ENCODE measurements around the gene COG6. TPM values are rescaled to one million over a fixed set of nuclear protein-coding genes. Genes with fewer than 3 reads are reported as not detected.

COG6 gene
- total RNA-seq, 2 experiments from 2014 or later, result 30.1 to 33.2 TPM

DNA sequence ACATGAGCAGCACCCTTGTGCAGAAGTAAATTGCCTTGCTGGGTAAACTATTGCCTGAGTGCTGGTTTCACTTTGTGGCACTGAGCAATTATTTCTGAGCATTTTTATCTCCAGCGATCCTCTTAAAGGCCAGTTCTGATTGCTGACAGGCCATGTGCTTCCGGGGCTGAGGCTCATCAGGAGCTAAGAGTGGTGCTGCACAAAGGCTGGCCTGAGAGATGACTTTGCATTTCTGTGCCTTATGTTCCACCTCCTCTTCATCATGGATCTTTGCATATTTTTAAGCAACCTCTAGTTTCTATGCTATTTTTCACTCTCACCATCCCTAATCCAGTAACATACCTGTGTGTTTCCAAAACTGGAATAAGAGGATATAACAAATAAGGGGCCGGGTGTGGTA is 17.6 kb upstream of the COG6 start:
- H3K36me3 ChIP-seq (ENCODE audit: insufficient read depth, low read length), result no peaks in the 10 kb centered on the region
- ChIA-PET POLR2A (interaction anchor here (0.7 kb wide), 1 partner anchor 19 kb away, joined by 3 read pairs; no protein-coding TSS in a partner anchor), CTCF (ENCODE audit: unreplicated experiment) (no interaction called here)
- intact Hi-C loops (cut with micrococcal nuclease; ENCODE audit: unreplicated experiment), result no loop called here
- no peak overlapping the region for H3K27ac ChIP-seq (ENCODE audit: low read depth, low read length, poor library complexity, severe bottlenecking)
- TF ChIP-seq EZH2phosphoT487 (IDR thresholded peaks at IDR 0.05; ENCODE audit: borderline replicate concordance, low read depth, low read length), result no peak
- TF ChIP-seq, protein P1, sequence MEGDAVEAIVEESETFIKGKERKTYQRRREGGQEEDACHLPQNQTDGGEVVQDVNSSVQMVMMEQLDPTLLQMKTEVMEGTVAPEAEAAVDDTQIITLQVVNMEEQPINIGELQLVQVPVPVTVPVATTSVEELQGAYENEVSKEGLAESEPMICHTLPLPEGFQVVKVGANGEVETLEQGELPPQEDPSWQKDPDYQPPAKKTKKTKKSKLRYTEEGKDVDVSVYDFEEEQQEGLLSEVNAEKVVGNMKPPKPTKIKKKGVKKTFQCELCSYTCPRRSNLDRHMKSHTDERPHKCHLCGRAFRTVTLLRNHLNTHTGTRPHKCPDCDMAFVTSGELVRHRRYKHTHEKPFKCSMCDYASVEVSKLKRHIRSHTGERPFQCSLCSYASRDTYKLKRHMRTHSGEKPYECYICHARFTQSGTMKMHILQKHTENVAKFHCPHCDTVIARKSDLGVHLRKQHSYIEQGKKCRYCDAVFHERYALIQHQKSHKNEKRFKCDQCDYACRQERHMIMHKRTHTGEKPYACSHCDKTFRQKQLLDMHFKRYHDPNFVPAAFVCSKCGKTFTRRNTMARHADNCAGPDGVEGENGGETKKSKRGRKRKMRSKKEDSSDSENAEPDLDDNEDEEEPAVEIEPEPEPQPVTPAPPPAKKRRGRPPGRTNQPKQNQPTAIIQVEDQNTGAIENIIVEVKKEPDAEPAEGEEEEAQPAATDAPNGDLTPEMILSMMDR (conservative IDR thresholded peaks at IDR 0.05; ENCODE audit: low read length), result no peak
- H4K20me1 ChIP-seq (ENCODE audit: insufficient read depth, low read length), result no peaks in the 10 kb centered on the region
- no peak overlapping the region for H3K4me3 ChIP-seq (ENCODE audit: low read depth, low read length, poor library complexity, severe bottlenecking)
- no peaks in the 10 kb centered on the region for H3K9me2 ChIP-seq (ENCODE audit: insufficient read depth, low read length)
- BruUV-seq (replicated peaks), result no TSS peak
- no peaks in the 10 kb centered on the region for H3K9me3 ChIP-seq (ENCODE audit: low read length)
- H3K79me2 ChIP-seq (ENCODE audit: insufficient read depth, low read depth, low read length), result no peaks in the 10 kb centered on the region
- no peaks in the 10 kb centered on the region for H3K4me1 ChIP-seq (ENCODE audit: insufficient read depth, low read length, poor library complexity, severe bottlenecking)
- H2AFZ ChIP-seq (ENCODE audit: low read length), result no peak overlapping the region
- H3K4me2 ChIP-seq (ENCODE audit: low read length), result no peak overlapping the region
- no peak for DNase-seq (ENCODE audit: low spot score)

DNA sequence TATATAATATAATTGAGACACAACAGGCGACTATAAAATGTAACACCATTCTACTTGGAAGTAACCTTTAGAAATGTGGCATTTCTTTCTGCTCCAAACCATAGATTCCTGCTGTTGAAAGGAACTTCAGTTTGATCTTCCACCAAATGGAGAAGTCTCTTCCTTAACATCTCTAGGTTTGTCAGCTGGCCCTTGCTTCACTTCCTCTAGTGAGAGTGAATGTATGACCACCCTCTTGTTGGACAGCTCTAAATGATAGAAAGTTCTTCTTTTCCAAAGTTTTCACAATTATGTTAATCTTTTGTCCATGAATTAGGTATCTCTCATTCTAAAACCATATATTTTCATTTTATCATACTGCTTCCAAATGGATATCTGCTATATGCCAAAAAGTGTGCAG is 13.8 kb upstream of the COG6 start:
- no peak for DNase-seq (ENCODE audit: low spot score)
- no peaks in the 10 kb centered on the region for H3K36me3 ChIP-seq (ENCODE audit: insufficient read depth, low read length)
- H3K79me2 ChIP-seq (ENCODE audit: insufficient read depth, low read depth, low read length), result no peaks in the 10 kb centered on the region
- H3K27ac ChIP-seq (ENCODE audit: low read depth, low read length, poor library complexity, severe bottlenecking), result no peak overlapping the region
- no peak overlapping the region for H2AFZ ChIP-seq (ENCODE audit: low read length)
- H3K9me3 ChIP-seq (ENCODE audit: low read length), result no peaks in the 10 kb centered on the region
- POLR2A ChIA-PET, result interaction anchor here (2.2 kb wide), 1 partner anchor 8 kb away, joined by 6 read pairs; no protein-coding TSS in a partner anchor
- no peaks in the 10 kb centered on the region for H3K9me2 ChIP-seq (ENCODE audit: insufficient read depth, low read length)
- intact Hi-C loops (cut with micrococcal nuclease; ENCODE audit: unreplicated experiment), result no loop called here
- TF ChIP-seq EZH2phosphoT487 (IDR thresholded peaks at IDR 0.05; ENCODE audit: borderline replicate concordance, low read depth, low read length), result no peak
- H3K4me3 ChIP-seq (ENCODE audit: low read depth, low read length, poor library complexity, severe bottlenecking), result no peak overlapping the region
- no peaks in the 10 kb centered on the region for H4K20me1 ChIP-seq (ENCODE audit: insufficient read depth, low read length)
- BruUV-seq (replicated peaks), result no TSS peak
- CTCF ChIA-PET (ENCODE audit: unreplicated experiment), result no interaction called here
- H3K4me2 ChIP-seq (ENCODE audit: low read length), result no peak overlapping the region
- no peaks in the 10 kb centered on the region for H3K4me1 ChIP-seq (ENCODE audit: insufficient read depth, low read length, poor library complexity, severe bottlenecking)

DNA sequence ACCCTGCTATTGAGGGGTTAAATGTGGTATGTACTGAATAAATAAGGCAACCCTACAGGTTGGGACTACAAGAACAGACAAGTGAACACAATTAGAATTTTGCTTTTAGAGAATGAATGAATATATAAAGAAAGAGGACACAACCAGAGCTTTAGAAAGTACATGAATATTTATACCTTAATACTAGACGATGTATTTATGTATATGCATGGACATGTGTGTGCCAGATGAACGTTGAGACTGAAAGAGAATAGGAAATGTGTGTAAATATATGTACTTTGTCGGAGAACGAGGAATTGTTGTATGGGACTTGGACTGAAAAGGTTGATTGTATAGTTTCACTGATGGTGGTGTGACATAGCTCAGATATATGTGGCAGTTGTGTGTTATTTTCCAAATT is 9.3 kb upstream of the COG6 start:
- Histone ChIP-seq H3K9me3 (ENCODE audit: low read length) (no peaks in the 10 kb centered on the region), H3K27ac (ENCODE audit: low read depth, low read length, poor library complexity, severe bottlenecking) (no peak overlapping the region), H3K9me2 (ENCODE audit: insufficient read depth, low read length) (no peaks in the 10 kb centered on the region), H4K20me1 (ENCODE audit: insufficient read depth, low read length) (no peaks in the 10 kb centered on the region), H3K4me1 (ENCODE audit: insufficient read depth, low read length, poor library complexity, severe bottlenecking) (no peaks in the 10 kb centered on the region), H3K36me3 (ENCODE audit: insufficient read depth, low read length) (no peaks in the 10 kb centered on the region), H3K79me2 (ENCODE audit: insufficient read depth, low read depth, low read length) (no peaks in the 10 kb centered on the region), H3K4me3 (ENCODE audit: low read depth, low read length, poor library complexity, severe bottlenecking) (no peak overlapping the region), H3K4me2 (ENCODE audit: low read length) (no peak overlapping the region), H2AFZ (ENCODE audit: low read length) (no peak overlapping the region)
- POLR2A ChIA-PET, result no interaction called here
- no peak for DNase-seq (ENCODE audit: low spot score)
- TF ChIP-seq, protein P1 (conservative IDR thresholded peaks at IDR 0.05; ENCODE audit: low read length), result no peak
- TF ChIP-seq EZH2phosphoT487 (IDR thresholded peaks at IDR 0.05; ENCODE audit: borderline replicate concordance, low read depth, low read length), result no peak
- CTCF ChIA-PET (ENCODE audit: unreplicated experiment), result no interaction called here
- intact Hi-C loops (cut with micrococcal nuclease; ENCODE audit: unreplicated experiment), result no loop called here
- no TSS peak for BruUV-seq (replicated peaks)
